MM.1S (cell line): ENCODE data around the gene ATP2C1.

Experiments
- DNase-seq: peaks from one replicate; pipeline ENCODE4 v3.0.0-alpha.2; 2015
- H2AFZ ChIP-seq: fragments of 300-600 bp; sonication (generic); 2 replicates; pipeline ENCODE4 v1.6.0; 2016; ENCODE audit warnings: antibody characterized with exemption, low read length
- H3F3A ChIP-seq: fragments of 300-600 bp; sonication (generic); 2 replicates; pipeline ENCODE4 v1.6.1; 2016; ENCODE audit warnings: mild to moderate bottlenecking, antibody characterized with exemption, low read length, moderate library complexity, mixed read lengths; ENCODE audit not compliant: insufficient read depth
- H3K27ac ChIP-seq: fragments of 300-600 bp; sonication (generic); 2 replicates; pipeline ENCODE4 v1.5.1; 2016; ENCODE audit warnings: mild to moderate bottlenecking, low read length
- H3K27me3 ChIP-seq: fragments of 300-600 bp; sonication (generic); replicated peaks from 2 replicates; pipeline ENCODE4 v1.6.0; 2016; ENCODE audit warnings: low read length; ENCODE audit not compliant: insufficient read depth
- H3K36me3 ChIP-seq: fragments of 300-600 bp; sonication (generic); replicated peaks from 2 replicates; pipeline ENCODE4 v1.6.1; 2016; ENCODE audit warnings: mild to moderate bottlenecking, low read length, mixed read lengths; ENCODE audit not compliant: insufficient read depth
- H3K4me1 ChIP-seq: fragments of 300-600 bp; sonication (generic); 2 replicates; pipeline ENCODE4 v1.6.1; 2016; ENCODE audit warnings: low read length, mixed read lengths
- H3K4me2 ChIP-seq: fragments of 300-600 bp; sonication (generic); 2 replicates; pipeline ENCODE4 v1.6.0; 2016; ENCODE audit warnings: low read depth, low read length
- H3K4me3 ChIP-seq: fragments of 300-600 bp; sonication (generic); 2 replicates; pipeline ENCODE4 v1.5.1; 2016; ENCODE audit warnings: low read length, mixed read lengths
- H3K79me2 ChIP-seq: fragments of 300-600 bp; sonication (generic); 2 replicates; pipeline ENCODE4 v1.6.1; 2016; ENCODE audit warnings: mixed run types, low read length, mixed read lengths
- H3K9ac ChIP-seq: fragments of 300-600 bp; sonication (generic); 2 replicates; pipeline ENCODE4 v1.6.1; 2016; ENCODE audit warnings: low read length, mixed read lengths
- H3K9me2 ChIP-seq: fragments of 300-600 bp; sonication (generic); replicated peaks from 2 replicates; pipeline ENCODE4 v1.6.1; 2016; ENCODE audit warnings: mild to moderate bottlenecking, low read length, mixed read lengths; ENCODE audit not compliant: insufficient read depth
- H3K9me3 ChIP-seq: fragments of 300-600 bp; sonication (generic); replicated peaks from 2 replicates; pipeline ENCODE4 v1.6.1; 2016; ENCODE audit warnings: mild to moderate bottlenecking, low read length, mixed read lengths; ENCODE audit not compliant: insufficient read depth
- H4K20me1 ChIP-seq: fragments of 300-600 bp; sonication (generic); 2 replicates; pipeline ENCODE4 v1.6.1; 2016; ENCODE audit warnings: mild to moderate bottlenecking, low read length, moderate library complexity, mixed read lengths; ENCODE audit not compliant: insufficient read depth
- EZH2 ChIP-seq: fragments of 300-600 bp; sonication (generic); optimal IDR thresholded peaks from 2 replicates; pipeline ENCODE3; 2017; ENCODE audit warnings: low read depth, mild to moderate bottlenecking, antibody characterized with exemption, low read length, mixed read lengths
- EZH2phosphoT487 ChIP-seq: fragments of 300-600 bp; sonication (generic); IDR thresholded peaks from 2 replicates; pipeline ENCODE4 v1.6.1; 2018; ENCODE audit warnings: antibody characterized with exemption, low read length
- TF ChIP-seq, protein P1 (sequence below): fragments of 300-600 bp; sonication (generic); IDR thresholded peaks from 2 replicates; pipeline ENCODE4 v1.5.1; 2016; ENCODE audit warnings: antibody characterized with exemption, low read length, mixed read lengths

ATP2C1 gene

DNA sequence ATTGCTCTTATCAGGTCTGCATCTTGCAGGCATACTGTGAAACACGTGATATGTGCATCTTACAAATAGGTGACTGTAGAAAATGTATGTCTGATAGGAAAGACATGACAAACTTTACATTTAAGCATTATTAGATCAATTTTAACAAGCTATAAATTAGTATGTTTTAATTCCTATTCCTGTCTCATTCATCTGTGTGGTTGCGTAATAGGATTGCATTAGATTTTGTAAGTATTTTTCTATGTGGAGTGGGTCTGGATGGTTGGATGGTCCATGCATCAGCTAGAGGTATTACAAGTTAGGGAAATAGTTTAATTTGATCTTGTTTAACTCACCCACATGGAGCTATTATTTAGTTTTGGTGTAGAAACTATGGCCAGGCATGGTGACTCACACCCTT is 113.9 kb downstream of the ATP2C1 start:
- H2AFZ ChIP-seq: no peak overlapping the region
- H3K36me3 ChIP-seq: no peaks in the 10 kb centered on the region
- no peak overlapping the region for H3K9ac ChIP-seq
- H3K4me3 ChIP-seq: no peak overlapping the region
- H3K27ac ChIP-seq: no peak overlapping the region
- H3K27me3 ChIP-seq: no peaks in the 10 kb centered on the region
- no peaks in the 10 kb centered on the region for H3K79me2 ChIP-seq
- no peak for TF ChIP-seq EZH2
- no peak for TF ChIP-seq EZH2phosphoT487
- TF ChIP-seq, protein P1, sequence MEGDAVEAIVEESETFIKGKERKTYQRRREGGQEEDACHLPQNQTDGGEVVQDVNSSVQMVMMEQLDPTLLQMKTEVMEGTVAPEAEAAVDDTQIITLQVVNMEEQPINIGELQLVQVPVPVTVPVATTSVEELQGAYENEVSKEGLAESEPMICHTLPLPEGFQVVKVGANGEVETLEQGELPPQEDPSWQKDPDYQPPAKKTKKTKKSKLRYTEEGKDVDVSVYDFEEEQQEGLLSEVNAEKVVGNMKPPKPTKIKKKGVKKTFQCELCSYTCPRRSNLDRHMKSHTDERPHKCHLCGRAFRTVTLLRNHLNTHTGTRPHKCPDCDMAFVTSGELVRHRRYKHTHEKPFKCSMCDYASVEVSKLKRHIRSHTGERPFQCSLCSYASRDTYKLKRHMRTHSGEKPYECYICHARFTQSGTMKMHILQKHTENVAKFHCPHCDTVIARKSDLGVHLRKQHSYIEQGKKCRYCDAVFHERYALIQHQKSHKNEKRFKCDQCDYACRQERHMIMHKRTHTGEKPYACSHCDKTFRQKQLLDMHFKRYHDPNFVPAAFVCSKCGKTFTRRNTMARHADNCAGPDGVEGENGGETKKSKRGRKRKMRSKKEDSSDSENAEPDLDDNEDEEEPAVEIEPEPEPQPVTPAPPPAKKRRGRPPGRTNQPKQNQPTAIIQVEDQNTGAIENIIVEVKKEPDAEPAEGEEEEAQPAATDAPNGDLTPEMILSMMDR: no peak
- H3K9me2 ChIP-seq: no peaks in the 10 kb centered on the region
- peaks cover 9% of the 10 kb centered on the region; the same call in 1 of the 2 replicates for H3K4me1 ChIP-seq
- H3K9me3 ChIP-seq: no peaks in the 10 kb centered on the region
- no peaks in the 10 kb centered on the region for H3F3A ChIP-seq
- no peaks in the 10 kb centered on the region for H4K20me1 ChIP-seq
- H3K4me2 ChIP-seq: no peak overlapping the region
- no peak for DNase-seq

DNA sequence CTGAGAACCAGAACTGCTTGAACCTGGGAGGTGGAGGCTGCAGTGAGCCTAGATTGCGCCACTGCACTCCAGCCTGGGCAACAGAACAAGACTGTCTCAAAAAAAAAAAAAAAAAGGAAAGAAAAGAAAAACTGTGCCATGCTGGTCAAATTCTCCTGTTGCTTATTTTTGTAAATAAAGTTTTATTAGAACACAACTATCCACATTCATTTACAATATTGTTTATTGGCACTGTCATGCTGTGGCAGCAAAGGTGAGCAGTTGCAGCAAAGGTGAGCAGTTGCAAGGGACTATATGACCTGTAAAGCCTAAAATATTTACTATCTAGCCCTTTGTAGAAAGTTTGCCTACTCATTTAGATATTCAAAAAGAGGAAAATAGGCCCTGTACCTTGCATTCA is 114.4 kb downstream of the ATP2C1 start:
- no peak overlapping the region for H3K9ac ChIP-seq
- no peaks in the 10 kb centered on the region for H3K36me3 ChIP-seq
- H4K20me1 ChIP-seq: no peaks in the 10 kb centered on the region
- H3K4me2 ChIP-seq: no peak overlapping the region
- H3K4me1 ChIP-seq: peaks cover 4% of the 10 kb centered on the region; the same call in 1 of the 2 replicates
- H3K9me2 ChIP-seq: no peaks in the 10 kb centered on the region
- no peaks in the 10 kb centered on the region for H3F3A ChIP-seq
- H3K79me2 ChIP-seq: no peaks in the 10 kb centered on the region
- TF ChIP-seq, protein P1: no peak
- no peak for TF ChIP-seq EZH2phosphoT487
- TF ChIP-seq EZH2: no peak
- H3K4me3 ChIP-seq: no peak overlapping the region
- no peak overlapping the region for H3K27ac ChIP-seq
- no peaks in the 10 kb centered on the region for H3K9me3 ChIP-seq
- H2AFZ ChIP-seq: no peak overlapping the region
- H3K27me3 ChIP-seq: no peaks in the 10 kb centered on the region
- no peak for DNase-seq

DNA sequence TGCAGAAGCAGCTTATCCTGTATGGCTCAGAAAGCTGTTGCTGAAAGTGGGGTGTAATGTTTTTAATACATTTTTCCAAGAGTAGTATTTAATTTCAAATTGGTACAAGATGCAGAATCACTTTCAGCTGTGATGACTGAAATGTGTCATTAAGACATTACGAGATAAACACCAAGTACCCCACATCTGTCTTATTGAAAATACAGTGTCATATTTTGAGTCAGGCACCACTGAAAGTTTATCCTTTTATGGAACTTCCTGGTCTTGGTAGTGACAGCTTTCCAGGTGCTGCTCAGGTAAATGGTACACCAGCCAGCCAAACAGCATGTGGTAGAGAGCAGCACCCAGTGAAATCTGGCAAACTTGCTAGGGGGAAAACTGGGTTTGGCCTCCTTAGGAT is 115.8 kb downstream of the ATP2C1 start:
- Histone ChIP-seq H3K36me3 (no peaks in the 10 kb centered on the region), H3K27ac (no peak overlapping the region), H3K9me3 (no peaks in the 10 kb centered on the region), H3K4me1 (no peaks in the 10 kb centered on the region), H3K9ac (no peak overlapping the region), H2AFZ (no peak overlapping the region), H4K20me1 (no peaks in the 10 kb centered on the region), H3K4me2 (no peak overlapping the region), H3F3A (no peaks in the 10 kb centered on the region), H3K4me3 (no peak overlapping the region), H3K27me3 (no peaks in the 10 kb centered on the region), H3K9me2 (no peaks in the 10 kb centered on the region), H3K79me2 (no peaks in the 10 kb centered on the region)
- TF ChIP-seq EZH2: no peak
- no peak for TF ChIP-seq EZH2phosphoT487
- TF ChIP-seq, protein P1: no peak
- no peak for DNase-seq

DNA sequence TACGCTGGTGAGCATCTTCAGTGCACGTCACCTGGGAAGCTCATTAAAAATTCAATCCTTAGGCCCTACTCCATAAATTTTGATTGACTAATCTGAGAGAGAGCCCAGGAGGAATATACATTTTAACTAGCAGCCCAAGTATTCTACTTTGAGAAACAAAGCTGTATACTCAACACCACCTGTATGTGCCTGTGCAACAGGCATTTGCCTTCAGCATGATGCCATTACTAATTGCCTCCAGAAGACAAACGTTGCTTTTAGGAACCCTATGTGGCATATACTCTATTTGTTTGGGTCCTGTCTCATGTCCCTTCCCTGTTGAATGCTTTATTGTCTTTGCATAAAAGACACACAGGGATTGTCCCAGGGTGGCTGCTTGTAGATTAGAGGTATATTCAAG is 125.1 kb downstream of the ATP2C1 start:
- H3K36me3 ChIP-seq: no peaks in the 10 kb centered on the region
- no peak overlapping the region for H3K27ac ChIP-seq
- no peak overlapping the region for H2AFZ ChIP-seq
- no peaks in the 10 kb centered on the region for H3F3A ChIP-seq
- no peak overlapping the region for H3K4me2 ChIP-seq
- H3K4me3 ChIP-seq: no peak overlapping the region
- no peaks in the 10 kb centered on the region for H3K9me2 ChIP-seq
- no peak overlapping the region for H3K9ac ChIP-seq
- no peaks in the 10 kb centered on the region for H4K20me1 ChIP-seq
- TF ChIP-seq, protein P1: no peak
- no peak for TF ChIP-seq EZH2phosphoT487
- TF ChIP-seq EZH2: no peak
- H3K4me1 ChIP-seq: no peaks in the 10 kb centered on the region
- no peaks in the 10 kb centered on the region for H3K27me3 ChIP-seq
- H3K9me3 ChIP-seq: no peaks in the 10 kb centered on the region
- no peak for DNase-seq
- H3K79me2 ChIP-seq: no peaks in the 10 kb centered on the region
